Adrenal gland (tissue), 5 donors: ENCODE data around the gene G6PC2.

Source experiments
- POLR2A ChIP-seq, 2 donors: fragments of 450-650 bp; IDR thresholded peaks; one replicate each; pipeline ENCODE4 v1.6.1; 2017; ENCODE audit warnings: antibody characterized with exemption in 2 of 2, mild to moderate bottlenecking in 2 of 2, moderate library complexity in 1 of 2
- TF ChIP-seq, protein P1 (sequence below), 6 experiments: fragments of 450-650 bp in 4 of 6; fragments of 200-600 bp in 2 of 6; sonication (generic) in 1 of 6; IDR thresholded peaks; 1 replicate in 5 of 6; 2 replicates in 1 of 6; pipeline versions ENCODE4 v1.5.1 to v1.8.0; 2016 to 2021; ENCODE audit warnings: antibody characterized with exemption in 6 of 6, mild to moderate bottlenecking in 2 of 6, moderate library complexity in 1 of 6
- donor health status: DM: no; HTN: no; CAD: no.

DNA sequence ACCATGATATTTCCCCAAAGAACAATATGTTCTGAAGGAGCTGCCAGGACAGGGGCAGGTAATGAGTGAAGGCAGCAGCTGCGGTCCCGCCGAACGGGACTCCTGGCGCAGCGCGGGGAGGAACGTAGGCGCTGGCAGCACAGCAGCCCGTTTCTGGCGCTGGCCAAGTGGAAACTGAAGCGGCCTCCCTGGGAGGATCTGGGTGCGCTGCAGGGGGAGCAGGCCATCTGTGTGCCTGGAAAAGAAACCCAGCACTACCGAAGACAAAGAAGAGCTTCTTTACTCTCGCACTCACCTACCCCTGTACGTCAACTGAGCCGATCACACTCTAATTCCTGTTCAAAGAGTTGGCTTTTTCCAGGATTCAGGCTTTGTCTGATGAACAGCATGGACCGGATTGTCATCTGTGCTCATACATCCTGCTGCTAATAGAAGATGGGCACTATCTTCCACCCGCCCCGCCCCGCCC, 11.8 kb downstream of the G6PC2 start:
- TF ChIP-seq, protein P1, sequence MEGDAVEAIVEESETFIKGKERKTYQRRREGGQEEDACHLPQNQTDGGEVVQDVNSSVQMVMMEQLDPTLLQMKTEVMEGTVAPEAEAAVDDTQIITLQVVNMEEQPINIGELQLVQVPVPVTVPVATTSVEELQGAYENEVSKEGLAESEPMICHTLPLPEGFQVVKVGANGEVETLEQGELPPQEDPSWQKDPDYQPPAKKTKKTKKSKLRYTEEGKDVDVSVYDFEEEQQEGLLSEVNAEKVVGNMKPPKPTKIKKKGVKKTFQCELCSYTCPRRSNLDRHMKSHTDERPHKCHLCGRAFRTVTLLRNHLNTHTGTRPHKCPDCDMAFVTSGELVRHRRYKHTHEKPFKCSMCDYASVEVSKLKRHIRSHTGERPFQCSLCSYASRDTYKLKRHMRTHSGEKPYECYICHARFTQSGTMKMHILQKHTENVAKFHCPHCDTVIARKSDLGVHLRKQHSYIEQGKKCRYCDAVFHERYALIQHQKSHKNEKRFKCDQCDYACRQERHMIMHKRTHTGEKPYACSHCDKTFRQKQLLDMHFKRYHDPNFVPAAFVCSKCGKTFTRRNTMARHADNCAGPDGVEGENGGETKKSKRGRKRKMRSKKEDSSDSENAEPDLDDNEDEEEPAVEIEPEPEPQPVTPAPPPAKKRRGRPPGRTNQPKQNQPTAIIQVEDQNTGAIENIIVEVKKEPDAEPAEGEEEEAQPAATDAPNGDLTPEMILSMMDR (IDR thresholded peaks at IDR 0.05) = no peak
- no peak for TF ChIP-seq POLR2A (IDR thresholded peaks at IDR 0.05)
